MCF 10A (cell line): ENCODE data around the gene NASP. TPM values are rescaled to one million over a fixed set of nuclear protein-coding genes. Genes with fewer than 3 reads are reported as not detected.

Experiments used
- BruUV-seq: library from RNA; stranded (reverse); fragments of 400-500 nt; replicated peaks from 2 replicates; lab custom pipeline; 2021; lab: Mats Ljungman, UMichigan
- CTCF ChIA-PET: fragments of 300-600 bp; sonication (Branson Sonifier 250); formaldehyde crosslinking; extraction: SDS; loops from one replicate; lab custom pipeline; 2021; ENCODE audit warnings: antibody characterized with exemption, inconsistent platforms; lab: Yijun Ruan, JAX
- POLR2A ChIA-PET: fragments of 300-600, 350-650 bp; sonication (Branson Sonifier 250); formaldehyde crosslinking; extraction: SDS; loops from one replicate; lab custom pipeline; 2020; ENCODE audit warnings: antibody characterized with exemption, inconsistent platforms; lab: Yijun Ruan, JAX
- DNase-seq: peaks from one replicate; pipeline ENCODE4 v3.0.0-alpha.2; 2018; ENCODE audit not compliant: unreplicated experiment
- H3K27ac Mint-ChIP-seq: one replicate; pipeline ENCODE4 v1.8.0; 2022; ENCODE audit warnings: mild to moderate bottlenecking, low read depth, mixed read lengths; ENCODE audit not compliant: unreplicated experiment
- H3K27me3 Mint-ChIP-seq: one replicate; pipeline ENCODE4 v1.8.0; 2022; ENCODE audit warnings: mixed read lengths; ENCODE audit not compliant: insufficient read depth, unreplicated experiment
- H3K36me3 Mint-ChIP-seq: one replicate; pipeline ENCODE4 v1.8.0; 2022; ENCODE audit warnings: mild to moderate bottlenecking, moderate library complexity, mixed read lengths; ENCODE audit not compliant: insufficient read depth, unreplicated experiment
- H3K4me1 Mint-ChIP-seq: one replicate; pipeline ENCODE4 v1.8.0; 2022; ENCODE audit warnings: mixed read lengths; ENCODE audit not compliant: insufficient read depth, unreplicated experiment
- H3K4me3 Mint-ChIP-seq: one replicate; pipeline ENCODE4 v1.8.0; 2022; ENCODE audit warnings: mild to moderate bottlenecking, moderate library complexity, mixed read lengths; ENCODE audit not compliant: unreplicated experiment
- H3K9me3 Mint-ChIP-seq: one replicate; pipeline ENCODE4 v1.8.0; 2022; ENCODE audit warnings: mixed read lengths; ENCODE audit not compliant: unreplicated experiment
- CTCF ChIP-seq: fragments of 200-600 bp; IDR thresholded peaks from one replicate; pipeline ENCODE4 v1.8.0; 2022; ENCODE audit warnings: antibody characterized with exemption, mild to moderate bottlenecking; ENCODE audit not compliant: unreplicated experiment
- intact Hi-C: fragments of 100-400 bp; cut with micrococcal nuclease; formaldehyde crosslinking; loops from 2 replicates; pipeline ENCODE4 v1.14.1; 2022
- total RNA-seq: library from RNA; stranded (reverse); gene quantifications from 2 replicates; pipeline ENCODE4 v1.2.3, GENCODE V29; 2022

The NASP gene
- total RNA-seq, 1 experiment from 2014 or later = 84.6 TPM

GRCh38 chr1:45563843-45564242 is 20.0 kb upstream of the NASP start:
- H3K27me3 Mint-ChIP-seq = no peaks in the 10 kb centered on the region
- H3K4me3 Mint-ChIP-seq = no peak overlapping the region
- ChIA-PET CTCF (interaction anchor here (0.6 to 4.1 kb wide), 2 partner anchors 52 to 63 kb away, joined by 3 to 23 read pairs; no protein-coding TSS in a partner anchor), POLR2A (interaction anchor here (0.5 to 1.4 kb wide), 5 partner anchors 8 to 52 kb away, joined by 3 to 7 read pairs (median 4); partner anchors contain the start of gene PRDX1)
- TF ChIP-seq CTCF = no peak
- no peak overlapping the region for H3K27ac Mint-ChIP-seq
- intact Hi-C loops = no loop called here
- DNase-seq = no peak
- BruUV-seq = no TSS peak
- peaks cover 64% of the 10 kb centered on the region for H3K36me3 Mint-ChIP-seq
- no peaks in the 10 kb centered on the region for H3K9me3 Mint-ChIP-seq
- H3K4me1 Mint-ChIP-seq = peaks cover 4% of the 10 kb centered on the region

GRCh38 chr1:45566722-45567121 is 17.1 kb upstream of the NASP start:
- H3K27ac Mint-ChIP-seq = peak overlapping the region; percentile 46
- POLR2A ChIA-PET = interaction anchor here (1.2 to 1.6 kb wide), 3 partner anchors 9 to 56 kb away, joined by 5 to 8 read pairs (median 6); partner anchors contain the start of gene PRDX1
- no peaks in the 10 kb centered on the region for H3K27me3 Mint-ChIP-seq
- no peaks in the 10 kb centered on the region for H3K9me3 Mint-ChIP-seq
- DNase-seq = no peak
- peaks cover 58% of the 10 kb centered on the region for H3K36me3 Mint-ChIP-seq
- intact Hi-C loops = no loop called here
- no TSS peak for BruUV-seq
- no peak overlapping the region for H3K4me3 Mint-ChIP-seq
- TF ChIP-seq CTCF = no peak
- H3K4me1 Mint-ChIP-seq = no peaks in the 10 kb centered on the region
- CTCF ChIA-PET = interaction anchor here (0.5 to 6.0 kb wide), 6 partner anchors 10 to 73 kb away, joined by 3 to 39 read pairs (median 4); partner anchors contain the start of gene NASP

GRCh38 chr1:45567911-45568310 is 15.9 kb upstream of the NASP start:
- ChIA-PET CTCF (interaction anchor here (0.7 to 6.0 kb wide), 10 partner anchors 11 to 212 kb away, joined by 3 to 97 read pairs (median 16); partner anchors contain the start of genes NASP and PRDX1), POLR2A (interaction anchor here (1.3 to 5.8 kb wide), 5 partner anchors 10 to 77 kb away, joined by 5 to 50 read pairs (median 14); partner anchors contain the start of genes PRDX1 and TESK2)
- DNase-seq = no peak
- H3K27ac Mint-ChIP-seq = no peak overlapping the region
- no peak for TF ChIP-seq CTCF
- BruUV-seq = TSS peak; percentile 6
- no peaks in the 10 kb centered on the region for H3K27me3 Mint-ChIP-seq
- H3K36me3 Mint-ChIP-seq = peaks cover 50% of the 10 kb centered on the region
- intact Hi-C loops = no loop called here
- H3K4me3 Mint-ChIP-seq = no peak overlapping the region
- no peaks in the 10 kb centered on the region for H3K4me1 Mint-ChIP-seq
- no peaks in the 10 kb centered on the region for H3K9me3 Mint-ChIP-seq

GRCh38 chr1:45568421-45568820 is 15.4 kb upstream of the NASP start:
- DNase-seq = no peak
- POLR2A ChIA-PET = interaction anchor here (0.7 to 5.8 kb wide), 7 partner anchors 10 to 212 kb away, joined by 3 to 50 read pairs (median 5); partner anchors contain the start of genes PRDX1 and TESK2
- Mint-ChIP-seq H3K4me3 (no peak overlapping the region), H3K36me3 (peaks cover 45% of the 10 kb centered on the region), H3K27ac (no peak overlapping the region), H3K9me3 (no peaks in the 10 kb centered on the region), H3K4me1 (no peaks in the 10 kb centered on the region), H3K27me3 (no peaks in the 10 kb centered on the region)
- CTCF ChIA-PET = interaction anchor here (0.6 to 6.0 kb wide), 16 partner anchors 8 to 476 kb away, joined by 3 to 97 read pairs (median 6); partner anchors contain the start of genes AKR1A1, MMACHC, NASP and PRDX1
- intact Hi-C loops = no loop called here
- BruUV-seq = no TSS peak
- no peak for TF ChIP-seq CTCF
